Activated T-cell treated with anti-CD3 and anti-CD28 coated beads for 1 hour (primary cell): Measurements from ENCODE around the gene PKD1L1.

Source experiments
- DNase-seq: peaks from one replicate; pipeline ENCODE4 v3.0.0-alpha.2; 2020; ENCODE audit warnings: low read depth

PKD1L1 gene

GRCh38 chr7:47875998-47876744 lies 72.1 kb downstream of the PKD1L1 start:
- DNase-seq, result no peak

- no peak for DNase-seq
Measured at GRCh38 chr7:47875406-47875805, 72.9 kb downstream of the PKD1L1 start.

GRCh38 chr7:47873762-47874161 lies 74.5 kb downstream of the PKD1L1 start:
- no peak for DNase-seq

GRCh38 chr7:47867286-47867685 lies 81.0 kb downstream of the PKD1L1 start:
- DNase-seq, result no peak

- DNase-seq, result no peak
Measured at GRCh38 chr7:47866120-47866519, 82.1 kb downstream of the PKD1L1 start.

GRCh38 chr7:47852330-47853245 lies 95.7 kb downstream of the PKD1L1 start:
- no peak for DNase-seq

GRCh38 chr7:47847207-47847606 lies 101.1 kb downstream of the PKD1L1 start:
- DNase-seq, result no peak

- DNase-seq, result no peak
Measured at GRCh38 chr7:47846138-47846836, 102.0 kb downstream of the PKD1L1 start.

GRCh38 chr7:47844311-47844710 lies 104.0 kb downstream of the PKD1L1 start:
- DNase-seq, result no peak

GRCh38 chr7:47843291-47843690 lies 105.0 kb downstream of the PKD1L1 start:
- DNase-seq, result no peak

GRCh38 chr7:47839381-47839780 lies 108.9 kb downstream of the PKD1L1 start:
- no peak for DNase-seq

GRCh38 chr7:47837826-47838225 lies 110.4 kb downstream of the PKD1L1 start:
- DNase-seq, result no peak

GRCh38 chr7:47836503-47837202 lies 111.6 kb downstream of the PKD1L1 start:
- no peak for DNase-seq

GRCh38 chr7:47836080-47836479 lies 112.2 kb downstream of the PKD1L1 start:
- no peak for DNase-seq

GRCh38 chr7:47833211-47833610 lies 115.1 kb downstream of the PKD1L1 start:
- no peak for DNase-seq

- no peak for DNase-seq
Measured at GRCh38 chr7:47832105-47832715, 116.1 kb downstream of the PKD1L1 start.

- DNase-seq, result no peak
Measured at GRCh38 chr7:47830015-47830414, 118.3 kb downstream of the PKD1L1 start.

GRCh38 chr7:47827871-47828270 lies 120.4 kb downstream of the PKD1L1 start:
- no peak for DNase-seq

GRCh38 chr7:47827351-47827756 lies 120.9 kb downstream of the PKD1L1 start:
- no peak for DNase-seq

- no peak for DNase-seq
Measured at GRCh38 chr7:47826754-47827153, 121.5 kb downstream of the PKD1L1 start.

- no peak for DNase-seq
Measured at GRCh38 chr7:47819607-47819920, 128.7 kb downstream of the PKD1L1 start.
